Parathyroid adenoma (tissue), 2 donors: ENCODE measurements around the gene CD247.

Experiments used
- H2AFZ ChIP-seq: fragments of 300-600 bp; sonication (generic); one replicate; pipeline ENCODE4 v1.7.0; 2017; ENCODE audit warnings: antibody characterized with exemption, mild to moderate bottlenecking
- H3K27ac ChIP-seq: fragments of 300-600 bp; sonication (generic); one replicate; pipeline ENCODE4 v1.7.0; 2017
- H3K27me3 ChIP-seq: fragments of 300-600 bp; sonication (generic); one replicate; pipeline ENCODE4 v1.7.0; 2017; ENCODE audit warnings: low read length; ENCODE audit not compliant: control insufficient read depth, insufficient read depth
- H3K36me3 ChIP-seq: fragments of 300-600 bp; sonication (generic); one replicate; pipeline ENCODE4 v1.7.0; 2017; ENCODE audit warnings: low read length; ENCODE audit not compliant: control insufficient read depth, insufficient read depth
- H3K4me1 ChIP-seq: fragments of 300-600 bp; sonication (generic); one replicate; pipeline ENCODE4 v1.7.0; 2017; ENCODE audit warnings: control low read depth
- H3K4me2 ChIP-seq: fragments of 300-600 bp; sonication (generic); one replicate; pipeline ENCODE4 v1.7.0; 2017; ENCODE audit warnings: low read length
- H3K4me3 ChIP-seq: fragments of 300-600 bp; sonication (generic); one replicate; pipeline ENCODE4 v1.7.0; 2017; ENCODE audit warnings: low read depth, low read length
- H3K79me2 ChIP-seq: fragments of 300-600 bp; sonication (generic); one replicate; pipeline ENCODE4 v1.7.0; 2017; ENCODE audit warnings: control low read depth
- H3K9ac ChIP-seq: fragments of 300-600 bp; sonication (generic); one replicate; pipeline ENCODE4 v1.7.0; 2017; ENCODE audit warnings: mild to moderate bottlenecking
- H3K9me3 ChIP-seq: fragments of 300-600 bp; sonication (generic); one replicate; pipeline ENCODE4 v1.7.0; 2017; ENCODE audit warnings: low read length; ENCODE audit not compliant: control insufficient read depth
- CTCF ChIP-seq: fragments of 300-600 bp; sonication (generic); IDR thresholded peaks from one replicate; pipeline ENCODE4 v1.7.0; 2017; ENCODE audit warnings: antibody characterized with exemption, mild to moderate bottlenecking
- donor health status: primary hyperparathyroidism.

The CD247 gene

DNA sequence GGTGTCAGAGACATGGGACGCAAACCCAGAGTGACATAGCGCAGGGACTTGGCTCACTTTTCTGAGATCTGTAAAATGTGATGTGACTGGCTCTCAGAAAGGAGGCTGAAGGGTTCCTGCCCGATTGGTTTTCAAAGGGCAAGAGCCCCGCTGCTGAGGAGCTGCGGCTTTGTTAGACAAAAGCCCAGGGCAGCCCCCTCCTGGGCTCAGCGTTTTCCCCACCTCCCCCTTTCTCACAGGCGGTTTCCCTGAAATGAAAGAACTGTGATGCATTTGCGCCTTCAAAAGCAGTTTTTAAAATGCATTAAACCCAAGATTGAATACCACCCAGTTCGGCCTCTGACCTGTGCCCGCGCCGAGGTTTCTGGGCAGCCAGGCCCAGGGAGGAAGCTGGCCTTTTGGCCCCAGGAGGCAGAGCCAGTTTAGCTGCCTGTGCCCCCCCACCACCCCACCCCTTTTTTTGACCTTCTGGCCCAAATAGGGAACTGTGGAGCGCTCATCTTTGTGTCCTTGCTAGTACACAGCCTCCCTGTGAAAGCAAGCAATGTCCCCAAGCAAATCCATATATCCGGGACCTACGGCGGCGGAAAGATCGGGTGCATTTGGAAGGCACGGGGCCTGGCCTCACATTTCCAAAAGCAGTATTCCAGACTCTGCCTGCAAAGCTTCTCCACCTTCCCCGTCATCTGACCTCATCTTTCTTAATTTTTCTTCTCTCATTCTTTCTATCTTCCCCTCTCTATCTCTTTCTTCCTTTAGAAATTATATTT lies 28.6 kb downstream of the CD247 start:
- Histone ChIP-seq H3K4me3 (no peak overlapping the region), H3K4me2 (no peak overlapping the region), H3K9ac (no peak overlapping the region), H3K36me3 (no peaks in the 10 kb centered on the region), H3K27ac (no peak overlapping the region), H2AFZ (no peak overlapping the region), H3K9me3 (no peaks in the 10 kb centered on the region), H3K79me2 (no peaks in the 10 kb centered on the region), H3K27me3 (no peaks in the 10 kb centered on the region), H3K4me1 (no peaks in the 10 kb centered on the region)
- TF ChIP-seq CTCF, result no peak

DNA sequence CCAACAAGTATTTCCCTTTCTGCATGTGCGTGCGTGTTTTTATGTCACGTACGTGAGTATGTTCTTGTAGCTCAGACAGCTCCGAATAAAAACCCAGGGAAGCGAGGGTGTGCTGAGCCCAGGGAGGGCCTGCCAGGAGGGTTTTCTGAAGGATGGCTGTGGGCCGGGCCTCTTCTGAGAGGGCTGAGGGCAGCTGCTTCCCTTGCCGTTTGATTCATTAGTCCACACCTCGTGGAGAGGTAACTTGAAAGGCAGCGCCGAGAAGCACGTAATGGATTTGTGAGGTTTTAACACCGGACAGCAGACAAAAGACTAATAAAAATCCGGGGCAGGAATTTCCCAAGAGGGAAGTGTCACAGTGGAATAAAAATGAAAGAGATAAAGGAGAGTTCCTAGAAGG lies 29.5 kb downstream of the CD247 start:
- no peaks in the 10 kb centered on the region for H3K4me1 ChIP-seq
- H3K79me2 ChIP-seq, result no peaks in the 10 kb centered on the region
- no peak overlapping the region for H3K9ac ChIP-seq
- no peak overlapping the region for H3K4me2 ChIP-seq
- no peak for TF ChIP-seq CTCF
- no peaks in the 10 kb centered on the region for H3K9me3 ChIP-seq
- no peaks in the 10 kb centered on the region for H3K36me3 ChIP-seq
- no peak overlapping the region for H2AFZ ChIP-seq
- H3K27me3 ChIP-seq, result no peaks in the 10 kb centered on the region
- H3K4me3 ChIP-seq, result no peak overlapping the region
- no peak overlapping the region for H3K27ac ChIP-seq

- no peak overlapping the region for H3K9ac ChIP-seq
- TF ChIP-seq CTCF, result no peak
- H3K9me3 ChIP-seq, result no peaks in the 10 kb centered on the region
- H3K27me3 ChIP-seq, result no peaks in the 10 kb centered on the region
- no peak overlapping the region for H3K4me2 ChIP-seq
- no peak overlapping the region for H2AFZ ChIP-seq
- no peak overlapping the region for H3K4me3 ChIP-seq
- H3K36me3 ChIP-seq, result no peaks in the 10 kb centered on the region
- no peaks in the 10 kb centered on the region for H3K79me2 ChIP-seq
- H3K27ac ChIP-seq, result no peak overlapping the region
- no peaks in the 10 kb centered on the region for H3K4me1 ChIP-seq
Measured at GRCh38 chr1:167487614-167488013, 30.7 kb downstream of the CD247 start.

DNA sequence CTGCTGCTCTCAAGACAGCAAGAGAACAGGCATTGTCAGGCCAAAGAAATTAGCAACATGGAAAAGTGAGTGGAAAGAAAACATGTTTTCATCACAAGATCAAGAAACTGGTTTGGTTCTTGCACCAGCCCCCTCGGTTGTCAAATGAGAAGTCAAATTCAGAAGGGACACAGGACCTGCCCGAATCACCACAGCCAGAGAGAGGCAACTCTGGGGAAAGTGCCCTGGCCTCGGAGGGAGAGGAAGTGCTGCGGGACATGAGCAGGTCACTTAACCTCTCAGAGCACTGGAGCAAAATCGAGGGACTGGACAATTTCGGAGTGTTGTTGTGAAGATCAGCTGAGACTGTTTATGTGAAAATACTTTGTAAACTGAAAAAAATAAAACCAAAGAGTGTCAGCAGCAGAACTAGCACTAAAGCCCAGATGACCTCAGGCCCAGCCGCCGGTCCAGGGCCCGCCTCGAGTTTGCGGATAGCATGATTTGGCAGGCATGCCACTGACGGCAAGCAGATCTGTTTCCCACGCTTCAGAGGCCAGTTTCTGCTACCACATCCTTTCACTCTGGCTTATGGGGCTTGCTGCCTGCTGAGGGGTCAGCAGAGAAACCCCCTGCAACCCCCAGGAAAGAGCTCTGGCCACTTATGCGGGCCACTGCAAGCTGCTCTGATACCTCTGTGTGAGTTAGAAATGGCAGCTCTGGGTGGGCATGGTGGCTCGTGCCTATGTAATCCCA lies 32.1 kb downstream of the CD247 start:
- no peaks in the 10 kb centered on the region for H3K79me2 ChIP-seq
- no peaks in the 10 kb centered on the region for H3K9me3 ChIP-seq
- no peak overlapping the region for H3K27ac ChIP-seq
- no peak for TF ChIP-seq CTCF
- no peak overlapping the region for H3K4me2 ChIP-seq
- no peaks in the 10 kb centered on the region for H3K36me3 ChIP-seq
- H3K9ac ChIP-seq, result no peak overlapping the region
- no peak overlapping the region for H2AFZ ChIP-seq
- no peaks in the 10 kb centered on the region for H3K27me3 ChIP-seq
- no peaks in the 10 kb centered on the region for H3K4me1 ChIP-seq
- no peak overlapping the region for H3K4me3 ChIP-seq
